GM12878 (cell line): ENCODE measurements around the gene SGTB. TPM values are rescaled to one million over a fixed set of nuclear protein-coding genes. Genes with fewer than 3 reads are reported as not detected.

ENCODE experiments used
- ATAC-seq: fragments of 200-7000 bp; cut with Tn5 transposase; 3 replicates; pipeline ENCODE4 v1.9.1; 2020; ENCODE audit warnings: mild to moderate bottlenecking, moderate library complexity
- BruUV-seq: library from RNA; stranded (reverse); fragments of 400-500 nt; replicated peaks from 2 replicates; lab custom pipeline; 2021; lab: Mats Ljungman, UMichigan
- CTCF ChIA-PET: fragments of 300-600 bp; sonication (Branson Sonifier 250); formaldehyde crosslinking; extraction: SDS; loops from one replicate; lab custom pipeline; 2021; ENCODE audit warnings: inconsistent platforms; lab: Yijun Ruan, JAX
- POLR2A ChIA-PET: fragments of 350-600 bp; formaldehyde crosslinking; extraction: SDS; loops from one replicate; lab custom pipeline; 2021; ENCODE audit warnings: inconsistent platforms; lab: Charles Lee
- RAD21 ChIA-PET: fragments of 300-600 bp; sonication (Branson Sonifier 250); formaldehyde crosslinking; loops from one replicate; lab custom pipeline; 2023; ENCODE audit warnings: antibody characterized with exemption; ENCODE audit not compliant: unreplicated experiment; lab: Charles Lee
- SMC1A ChIA-PET: fragments of 300-600 bp; sonication (Branson Sonifier 250); formaldehyde crosslinking; loops from one replicate; lab custom pipeline; 2023; ENCODE audit not compliant: unreplicated experiment, uncharacterized antibody; lab: Charles Lee
- DNase-seq: peaks from one replicate; pipeline ENCODE4 v3.0.0-alpha.2; 2011; ENCODE audit warnings: low read depth, low spot score
- FAIRE-seq: peaks from 3 replicates; lab custom pipeline; 2011; peaks lifted over from hg19 to GRCh38; lab: Jason Lieb, UNC
- H2AFZ ChIP-seq: 2 replicates; pipeline ENCODE4 v1.6.0; 2011; ENCODE audit warnings: low read depth, low read length, control low read depth; ENCODE audit not compliant: control insufficient read depth
- H3K27ac ChIP-seq: 2 replicates; pipeline ENCODE4 v1.5.1; 2011; ENCODE audit warnings: control low read depth; ENCODE audit not compliant: control insufficient read depth, insufficient read depth
- H3K27me3 ChIP-seq, 2 experiments: replicated peaks in 1 of 2; 2 replicates each; pipeline versions ENCODE4 v1.6.0 to v1.6.1; 2011; ENCODE audit warnings: low read length in 1 of 2; ENCODE audit not compliant: control insufficient read depth in 2 of 2, insufficient read depth in 2 of 2
- H3K36me3 ChIP-seq, 2 experiments: 2 replicates each; pipeline ENCODE4 v1.5.1; 2011; ENCODE audit warnings: low read length in 1 of 2; ENCODE audit not compliant: control insufficient read depth in 2 of 2, insufficient read depth in 2 of 2
- H3K4me1 ChIP-seq: 2 replicates; pipeline ENCODE4 v1.6.1; 2011; ENCODE audit warnings: mild to moderate bottlenecking, low read length, moderate library complexity, mixed read lengths; ENCODE audit not compliant: control insufficient read depth, insufficient read depth
- H3K4me2 ChIP-seq: 2 replicates; pipeline ENCODE4 v1.6.0; 2011; ENCODE audit warnings: control low read depth; ENCODE audit not compliant: control insufficient read depth, insufficient read depth
- H3K4me3 ChIP-seq: fragments of 200-600 bp; sonication (generic); 2 replicates; pipeline ENCODE4 v1.5.1; 2016
- H3K79me2 ChIP-seq: 2 replicates; pipeline ENCODE4 v1.6.0; 2011; ENCODE audit warnings: low read length; ENCODE audit not compliant: control insufficient read depth, insufficient read depth
- H3K9ac ChIP-seq: 2 replicates; pipeline ENCODE4 v1.8.0; 2011; ENCODE audit warnings: low read length, control low read depth, mixed read lengths; ENCODE audit not compliant: control insufficient read depth, insufficient read depth
- H3K9me3 ChIP-seq: replicated peaks from 3 replicates; pipeline ENCODE4 v1.5.1; 2011; ENCODE audit warnings: mild to moderate bottlenecking, low read length; ENCODE audit not compliant: control insufficient read depth, insufficient read depth
- H4K20me1 ChIP-seq: 2 replicates; pipeline ENCODE4 v1.6.0; 2011; ENCODE audit not compliant: control insufficient read depth, insufficient read depth
- CBX5 ChIP-seq: sonication (generic); IDR thresholded peaks from 2 replicates; pipeline ENCODE4 v1.6.1; 2016; ENCODE audit warnings: low read depth, moderate library complexity, mild to moderate bottlenecking, inconsistent platforms
- GABPA ChIP-seq: IDR thresholded peaks from 2 replicates; pipeline ENCODE4 v1.6.1; 2014; ENCODE audit warnings: antibody characterized with exemption, low read depth, mild to moderate bottlenecking, inconsistent platforms
- IKZF1 ChIP-seq: fragments of 450-650 bp; conservative IDR thresholded peaks from 2 replicates; pipeline ENCODE4 v1.6.1; 2017; ENCODE audit warnings: antibody characterized with exemption, mild to moderate bottlenecking
- JUNB ChIP-seq: IDR thresholded peaks from 2 replicates; pipeline ENCODE4 v1.6.1; 2016; ENCODE audit warnings: antibody characterized with exemption, mild to moderate bottlenecking
- NFYA ChIP-seq: IDR thresholded peaks from 2 replicates; pipeline ENCODE4 v1.6.1; 2011; ENCODE audit warnings: low read depth, mild to moderate bottlenecking, low read length, improper control_type of control experiment, borderline replicate concordance
- POLR2A ChIP-seq: IDR thresholded peaks from 2 replicates; pipeline ENCODE4 v1.6.1; 2011; ENCODE audit warnings: low read depth, mild to moderate bottlenecking, low read length
- RELA ChIP-seq: fragments of 450-650 bp; IDR thresholded peaks from 2 replicates; pipeline ENCODE4 v1.8.0; 2014; ENCODE audit warnings: borderline replicate concordance; ENCODE audit not compliant: partially characterized antibody
- TAF1 ChIP-seq: IDR thresholded peaks from 2 replicates; pipeline ENCODE4 v1.6.1; 2011; ENCODE audit warnings: mild to moderate bottlenecking, low read depth, low read length, borderline replicate concordance
- ZNF217 ChIP-seq: fragments of 450-650 bp; IDR thresholded peaks from 2 replicates; pipeline ENCODE4 v1.6.1; 2017; ENCODE audit warnings: antibody characterized with exemption, mild to moderate bottlenecking
- ZNF274 ChIP-seq: IDR thresholded peaks from one replicate; pipeline ENCODE4 v1.8.0; 2011; ENCODE audit not compliant: insufficient read length, insufficient read depth
- WGBS: methylation state at CpG from one replicate; pipeline ENCODE4 v1.1.6; 2016; ENCODE audit warnings: low lambda C conversion rate; ENCODE audit not compliant: insufficient replicate concordance, insufficient coverage; ENCODE audit errors: missing lambda C conversion rate; 5-methylcytosine and 5-hydroxymethylcytosine counted together
- in situ Hi-C: fragments of 300-500 bp; cut with MboI; formaldehyde crosslinking; loops from 9 replicates; pipeline ENCODE4 v1.14.3; 2018; ENCODE audit warnings: mixed read lengths
- intact Hi-C: fragments of 100-400 bp; cut with micrococcal nuclease; formaldehyde crosslinking; loops from one replicate; pipeline ENCODE4 v1.14.2; 2022; ENCODE audit not compliant: unreplicated experiment
- polyA plus RNA-seq, 11 experiments: library from polyadenylated mRNA; depleted of rRNA in 4 of 11; unstranded in 6 of 11; stranded (reverse) in 5 of 11; fragments of >200 nt; fragmentation: Nextera tagmentation in 4 of 11; fragmentation: Illumina TruSeq in 1 of 11; extraction: Ambion mirVana in 4 of 11; extraction: Trizol in 1 of 11; gene quantifications; 1 replicate in 1 of 11; 2 replicates in 10 of 11; pipeline versions ENCODE4 v1.2.1 to v1.2.3, GENCODE V29; 2011 to 2016; ENCODE audit warnings: inconsistent platforms in 2 of 11, missing spikeins in 2 of 11, low read depth in 1 of 11
- total RNA-seq, 4 experiments: library from RNA; depleted of rRNA in 3 of 4; stranded (reverse); fragments of >200 nt in 3 of 4; fragmentation: Illumina TruSeq in 1 of 4; extraction: Trizol in 1 of 4; gene quantifications; 2 replicates each; pipeline versions ENCODE4 v1.2.1 to v1.2.3, GENCODE V29; 2013 to 2021

SGTB gene
- total and polyA plus RNA-seq, 10 of the 15 experiments (the other 5 are each of a cell fraction or from before 2014, with no cell fraction given), result 1.0 to 7.8 (median 5.4) TPM

- SMC1A ChIA-PET, result no interaction called here
- TF ChIP-seq ZNF217, result no peak
- TF ChIP-seq NFYA, result no peak
- no peak for TF ChIP-seq CBX5
- TF ChIP-seq TAF1, result no peak
- no peak for TF ChIP-seq IKZF1
- no peak for TF ChIP-seq GABPA
- no peak for TF ChIP-seq POLR2A
- TF ChIP-seq JUNB, result no peak
- no peak for TF ChIP-seq ZNF274
- TF ChIP-seq RELA, result no peak
These were observed 67.2 kb downstream of the SGTB start for GRCh38 chr5:65654713-65655112.

More at GRCh38 chr5:65654713-65655112, 67.2 kb downstream of the SGTB start:
- in situ Hi-C loops, result no loop called here
- no TSS peak for BruUV-seq
- DNase-seq, result no peak
- POLR2A ChIA-PET, result no interaction called here
- Histone ChIP-seq H3K4me3 (no peak overlapping the region), H3K9me3 (no peaks in the 10 kb centered on the region), H3K4me1 (no peaks in the 10 kb centered on the region), H4K20me1 (no peaks in the 10 kb centered on the region), H3K27ac (no peak overlapping the region), H2AFZ (no peak overlapping the region), H3K9ac (no peak overlapping the region), H3K27me3 (no peaks in the 10 kb centered on the region), H3K36me3 (peaks cover 0 to 5% of the 10 kb centered on the region in 2 experiments; a peak in 1 of 4 replicates), H3K4me2 (no peak overlapping the region), H3K79me2 (no peaks in the 10 kb centered on the region)
- CTCF ChIA-PET, result no interaction called here
- RAD21 ChIA-PET, result no interaction called here
- intact Hi-C loops, result no loop called here
- no peak for FAIRE-seq
- ATAC-seq, result no peak
- 100% methylated on average over 2 of the region's 2 CpGs for WGBS
